MM.1S (cell line): ENCODE measurements around the gene CHDH.

ENCODE experiments used
- DNase-seq: peaks from one replicate; pipeline ENCODE4 v3.0.0-alpha.2; 2015
- H2AFZ ChIP-seq: fragments of 300-600 bp; sonication (generic); 2 replicates; pipeline ENCODE4 v1.6.0; 2016; ENCODE audit warnings: antibody characterized with exemption, low read length
- H3F3A ChIP-seq: fragments of 300-600 bp; sonication (generic); 2 replicates; pipeline ENCODE4 v1.6.1; 2016; ENCODE audit warnings: mild to moderate bottlenecking, antibody characterized with exemption, low read length, moderate library complexity, mixed read lengths; ENCODE audit not compliant: insufficient read depth
- H3K27ac ChIP-seq: fragments of 300-600 bp; sonication (generic); 2 replicates; pipeline ENCODE4 v1.5.1; 2016; ENCODE audit warnings: mild to moderate bottlenecking, low read length
- H3K27me3 ChIP-seq: fragments of 300-600 bp; sonication (generic); replicated peaks from 2 replicates; pipeline ENCODE4 v1.6.0; 2016; ENCODE audit warnings: low read length; ENCODE audit not compliant: insufficient read depth
- H3K36me3 ChIP-seq: fragments of 300-600 bp; sonication (generic); replicated peaks from 2 replicates; pipeline ENCODE4 v1.6.1; 2016; ENCODE audit warnings: mild to moderate bottlenecking, low read length, mixed read lengths; ENCODE audit not compliant: insufficient read depth
- H3K4me1 ChIP-seq: fragments of 300-600 bp; sonication (generic); 2 replicates; pipeline ENCODE4 v1.6.1; 2016; ENCODE audit warnings: low read length, mixed read lengths
- H3K4me2 ChIP-seq: fragments of 300-600 bp; sonication (generic); 2 replicates; pipeline ENCODE4 v1.6.0; 2016; ENCODE audit warnings: low read depth, low read length
- H3K4me3 ChIP-seq: fragments of 300-600 bp; sonication (generic); 2 replicates; pipeline ENCODE4 v1.5.1; 2016; ENCODE audit warnings: low read length, mixed read lengths
- H3K79me2 ChIP-seq: fragments of 300-600 bp; sonication (generic); 2 replicates; pipeline ENCODE4 v1.6.1; 2016; ENCODE audit warnings: mixed run types, low read length, mixed read lengths
- H3K9ac ChIP-seq: fragments of 300-600 bp; sonication (generic); 2 replicates; pipeline ENCODE4 v1.6.1; 2016; ENCODE audit warnings: low read length, mixed read lengths
- H3K9me2 ChIP-seq: fragments of 300-600 bp; sonication (generic); replicated peaks from 2 replicates; pipeline ENCODE4 v1.6.1; 2016; ENCODE audit warnings: mild to moderate bottlenecking, low read length, mixed read lengths; ENCODE audit not compliant: insufficient read depth
- H3K9me3 ChIP-seq: fragments of 300-600 bp; sonication (generic); replicated peaks from 2 replicates; pipeline ENCODE4 v1.6.1; 2016; ENCODE audit warnings: mild to moderate bottlenecking, low read length, mixed read lengths; ENCODE audit not compliant: insufficient read depth
- H4K20me1 ChIP-seq: fragments of 300-600 bp; sonication (generic); 2 replicates; pipeline ENCODE4 v1.6.1; 2016; ENCODE audit warnings: mild to moderate bottlenecking, low read length, moderate library complexity, mixed read lengths; ENCODE audit not compliant: insufficient read depth
- EZH2 ChIP-seq: fragments of 300-600 bp; sonication (generic); optimal IDR thresholded peaks from 2 replicates; pipeline ENCODE3; 2017; ENCODE audit warnings: low read depth, mild to moderate bottlenecking, antibody characterized with exemption, low read length, mixed read lengths
- EZH2phosphoT487 ChIP-seq: fragments of 300-600 bp; sonication (generic); IDR thresholded peaks from 2 replicates; pipeline ENCODE4 v1.6.1; 2018; ENCODE audit warnings: antibody characterized with exemption, low read length
- TF ChIP-seq, protein P1 (sequence below): fragments of 300-600 bp; sonication (generic); IDR thresholded peaks from 2 replicates; pipeline ENCODE4 v1.5.1; 2016; ENCODE audit warnings: antibody characterized with exemption, low read length, mixed read lengths

The CHDH gene

DNA sequence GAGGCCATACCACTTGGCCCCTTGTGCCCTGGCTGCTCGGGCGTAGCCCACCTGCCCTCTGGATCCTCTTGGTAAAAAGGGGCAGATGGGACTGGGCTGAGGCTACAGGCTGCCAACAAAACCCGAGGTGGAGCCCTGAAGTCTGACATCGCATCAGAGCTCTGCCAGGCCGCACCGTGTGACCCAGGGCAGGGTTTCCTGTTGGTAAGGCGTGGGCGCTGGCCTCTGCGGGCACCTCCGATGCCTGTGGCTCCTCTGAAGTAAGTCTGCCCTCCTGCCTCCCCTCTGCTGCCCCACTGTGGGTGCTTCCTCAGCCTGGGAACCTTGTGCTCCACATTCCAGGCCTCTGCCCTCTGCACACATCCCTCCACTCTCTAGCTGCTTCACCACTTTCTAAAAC, 8.9 kb downstream of the CHDH start:
- H3K9me2 ChIP-seq = no peaks in the 10 kb centered on the region
- no peaks in the 10 kb centered on the region for H3K36me3 ChIP-seq
- no peak overlapping the region for H2AFZ ChIP-seq
- no peak overlapping the region for H3K9ac ChIP-seq
- H3K4me3 ChIP-seq = no peak overlapping the region
- no peaks in the 10 kb centered on the region for H3K9me3 ChIP-seq
- DNase-seq = no peak
- no peak overlapping the region for H3K27ac ChIP-seq
- no peaks in the 10 kb centered on the region for H3K4me1 ChIP-seq
- no peak for TF ChIP-seq EZH2
- no peak for TF ChIP-seq EZH2phosphoT487
- TF ChIP-seq, protein P1, sequence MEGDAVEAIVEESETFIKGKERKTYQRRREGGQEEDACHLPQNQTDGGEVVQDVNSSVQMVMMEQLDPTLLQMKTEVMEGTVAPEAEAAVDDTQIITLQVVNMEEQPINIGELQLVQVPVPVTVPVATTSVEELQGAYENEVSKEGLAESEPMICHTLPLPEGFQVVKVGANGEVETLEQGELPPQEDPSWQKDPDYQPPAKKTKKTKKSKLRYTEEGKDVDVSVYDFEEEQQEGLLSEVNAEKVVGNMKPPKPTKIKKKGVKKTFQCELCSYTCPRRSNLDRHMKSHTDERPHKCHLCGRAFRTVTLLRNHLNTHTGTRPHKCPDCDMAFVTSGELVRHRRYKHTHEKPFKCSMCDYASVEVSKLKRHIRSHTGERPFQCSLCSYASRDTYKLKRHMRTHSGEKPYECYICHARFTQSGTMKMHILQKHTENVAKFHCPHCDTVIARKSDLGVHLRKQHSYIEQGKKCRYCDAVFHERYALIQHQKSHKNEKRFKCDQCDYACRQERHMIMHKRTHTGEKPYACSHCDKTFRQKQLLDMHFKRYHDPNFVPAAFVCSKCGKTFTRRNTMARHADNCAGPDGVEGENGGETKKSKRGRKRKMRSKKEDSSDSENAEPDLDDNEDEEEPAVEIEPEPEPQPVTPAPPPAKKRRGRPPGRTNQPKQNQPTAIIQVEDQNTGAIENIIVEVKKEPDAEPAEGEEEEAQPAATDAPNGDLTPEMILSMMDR = no peak
- H3F3A ChIP-seq = no peaks in the 10 kb centered on the region
- no peak overlapping the region for H3K4me2 ChIP-seq
- H3K79me2 ChIP-seq = no peaks in the 10 kb centered on the region
- no peaks in the 10 kb centered on the region for H3K27me3 ChIP-seq
- no peaks in the 10 kb centered on the region for H4K20me1 ChIP-seq

DNA sequence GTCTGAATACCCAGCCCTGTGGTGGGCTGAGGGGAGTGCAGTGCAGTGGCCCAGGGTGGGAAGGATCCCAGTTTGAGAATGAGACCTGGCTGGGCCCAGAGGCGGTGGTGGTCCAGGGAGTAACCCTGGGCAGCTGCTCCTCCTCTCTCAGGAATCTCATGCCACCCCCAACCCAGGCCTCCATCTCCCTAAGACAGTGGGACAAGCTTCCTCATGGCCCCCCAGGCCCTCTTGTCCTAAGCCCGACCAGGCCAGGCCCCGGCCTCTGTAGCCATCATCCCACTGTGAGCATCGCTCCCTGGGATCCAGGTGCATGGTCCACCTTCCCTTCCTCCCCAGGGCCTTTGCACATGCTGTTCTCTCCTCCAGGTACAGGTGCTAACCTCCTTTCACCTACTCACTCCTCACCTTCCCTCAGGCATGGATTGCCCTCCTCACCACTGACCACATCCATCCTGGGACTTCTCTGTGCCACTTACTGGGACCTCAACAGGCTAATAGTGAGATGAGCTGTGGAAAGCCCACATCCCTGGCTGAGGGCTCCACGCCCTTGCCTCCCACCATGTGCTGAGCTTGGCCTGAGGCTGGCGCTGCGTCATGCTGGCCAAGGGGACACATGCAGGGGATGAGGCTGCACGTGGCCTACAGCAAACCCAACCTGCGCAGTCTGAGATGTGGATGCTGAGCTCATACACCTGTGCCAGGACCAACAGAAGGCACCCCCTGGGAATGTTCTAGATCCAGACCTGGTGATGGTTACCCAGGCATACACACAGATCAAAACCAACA, 9.9 kb downstream of the CHDH start:
- DNase-seq = no peak
- Histone ChIP-seq H3K9me2 (no peaks in the 10 kb centered on the region), H3K9ac (no peak overlapping the region), H3K27ac (no peak overlapping the region), H3F3A (no peaks in the 10 kb centered on the region), H3K36me3 (no peaks in the 10 kb centered on the region), H3K9me3 (no peaks in the 10 kb centered on the region), H4K20me1 (no peaks in the 10 kb centered on the region), H3K4me1 (no peaks in the 10 kb centered on the region), H3K79me2 (no peaks in the 10 kb centered on the region), H3K4me3 (no peak overlapping the region), H2AFZ (no peak overlapping the region), H3K4me2 (no peak overlapping the region), H3K27me3 (no peaks in the 10 kb centered on the region)
- TF ChIP-seq EZH2phosphoT487 (no peak), EZH2 (no peak)
- TF ChIP-seq, protein P1 = no peak

DNA sequence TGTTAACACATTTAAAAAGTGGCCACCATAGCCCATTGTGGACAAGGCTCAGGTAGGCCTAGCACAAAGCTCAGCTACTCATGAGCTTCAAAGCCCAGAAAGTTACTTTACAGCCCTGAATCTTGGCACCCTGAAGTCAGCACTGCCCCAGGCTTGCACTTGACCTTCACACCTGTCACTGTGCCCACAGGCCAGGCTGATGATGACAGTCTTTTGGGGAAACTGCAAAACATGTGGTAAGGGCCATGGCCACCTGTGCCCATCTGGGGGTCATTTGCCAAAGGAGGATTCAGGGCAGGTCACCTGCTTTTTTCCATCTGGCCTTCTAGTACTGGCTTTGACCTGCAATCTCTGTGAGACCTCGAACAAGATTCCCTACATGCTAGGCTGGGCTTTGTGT, 11.0 kb downstream of the CHDH start:
- Histone ChIP-seq H3K4me3 (no peak overlapping the region), H3K36me3 (no peaks in the 10 kb centered on the region), H3K4me1 (no peaks in the 10 kb centered on the region), H3K27me3 (no peaks in the 10 kb centered on the region), H3K9ac (no peak overlapping the region), H3K4me2 (no peak overlapping the region), H4K20me1 (no peaks in the 10 kb centered on the region), H2AFZ (no peak overlapping the region), H3K9me2 (no peaks in the 10 kb centered on the region), H3F3A (no peaks in the 10 kb centered on the region), H3K9me3 (no peaks in the 10 kb centered on the region), H3K79me2 (no peaks in the 10 kb centered on the region), H3K27ac (no peak overlapping the region)
- TF ChIP-seq, protein P1 = no peak
- TF ChIP-seq EZH2 (no peak), EZH2phosphoT487 (no peak)
- DNase-seq = no peak
